GOT3 (cell line): Measurements from ENCODE around the gene LARGE1.

Experiments used
- DNase-seq: peaks from one replicate; lab custom pipeline; 2025; ENCODE audit warnings: mixed read lengths; lab: John Stamatoyannopoulos, UW

Gene LARGE1

DNA sequence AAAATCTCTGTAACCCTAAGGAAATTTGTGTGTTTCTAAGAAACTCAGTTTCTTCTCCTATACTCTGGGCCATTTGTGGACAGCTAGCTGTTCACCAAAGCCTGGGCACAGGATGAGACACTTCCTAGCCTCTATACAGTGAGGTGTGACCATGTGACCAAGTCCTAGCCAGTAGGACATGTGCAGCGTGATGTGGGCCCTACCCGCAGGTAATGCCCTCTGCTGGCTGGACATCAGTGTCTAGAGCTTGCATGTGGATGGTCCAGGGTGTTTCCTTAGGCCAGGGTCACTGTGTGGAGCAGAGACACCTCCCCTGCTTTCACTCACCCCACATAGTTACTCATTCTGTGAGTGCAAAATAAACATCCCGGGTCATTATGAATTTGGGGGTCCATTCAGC, 100.5 kb downstream of the LARGE1 start:
- DNase-seq: no peak

DNA sequence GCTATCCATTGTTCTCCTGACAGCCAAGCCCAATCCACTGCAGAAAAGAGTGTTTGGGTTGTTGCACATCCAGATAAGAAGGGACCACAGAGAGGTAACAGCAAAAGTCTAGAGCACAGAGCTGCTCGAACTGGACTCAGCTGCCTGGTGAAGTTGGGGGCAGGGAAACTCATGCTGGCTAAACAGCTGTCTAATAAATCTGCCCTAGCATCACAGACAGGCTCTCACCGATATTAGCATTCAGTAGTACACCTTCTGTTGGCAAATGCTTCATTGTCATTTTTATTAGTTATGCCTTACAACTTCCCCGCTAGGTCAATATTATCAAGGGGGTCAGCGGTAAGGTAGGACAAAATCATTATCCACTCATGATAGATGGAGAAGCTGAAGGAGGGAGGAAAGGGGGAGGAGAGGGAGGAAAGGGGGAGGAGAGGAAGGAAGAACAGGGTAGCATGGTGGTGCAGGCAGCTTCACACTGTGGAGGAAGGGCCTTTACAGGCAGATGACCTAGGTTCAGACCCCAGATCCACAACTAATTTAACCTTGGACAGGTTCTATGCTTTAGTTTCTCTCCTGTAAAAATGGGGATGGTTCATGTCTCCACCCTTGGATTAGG, 102.7 kb downstream of the LARGE1 start:
- no peak for DNase-seq

DNA sequence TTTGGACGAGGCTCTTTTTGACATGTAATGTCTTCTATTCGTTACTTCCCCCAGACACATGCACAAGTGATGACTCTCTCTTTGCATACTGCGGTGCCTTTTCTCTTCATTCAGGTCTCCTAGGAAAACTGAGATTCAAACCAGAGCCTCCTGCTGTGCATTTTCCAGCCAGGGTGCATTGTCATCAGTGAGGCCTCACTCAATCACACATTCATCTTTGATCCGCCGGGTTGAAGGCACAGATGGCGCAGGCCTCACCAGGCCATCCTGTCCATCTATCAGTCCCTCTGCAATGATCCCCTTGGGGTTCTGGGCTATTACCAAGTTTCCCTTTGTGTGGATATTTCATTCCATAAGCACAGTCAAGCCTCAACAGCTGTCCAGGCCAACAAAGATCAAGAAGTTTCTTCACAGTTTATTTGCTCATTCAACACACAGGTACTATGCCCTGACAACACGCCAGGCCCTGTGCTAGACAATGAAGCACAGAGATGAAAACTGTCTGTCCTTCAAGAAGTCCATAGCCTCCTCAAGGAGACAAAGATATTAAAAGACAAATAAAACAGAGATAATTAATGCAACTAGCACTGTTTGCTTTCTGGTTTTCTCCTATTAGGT, 107.8 kb downstream of the LARGE1 start:
- no peak for DNase-seq

DNA sequence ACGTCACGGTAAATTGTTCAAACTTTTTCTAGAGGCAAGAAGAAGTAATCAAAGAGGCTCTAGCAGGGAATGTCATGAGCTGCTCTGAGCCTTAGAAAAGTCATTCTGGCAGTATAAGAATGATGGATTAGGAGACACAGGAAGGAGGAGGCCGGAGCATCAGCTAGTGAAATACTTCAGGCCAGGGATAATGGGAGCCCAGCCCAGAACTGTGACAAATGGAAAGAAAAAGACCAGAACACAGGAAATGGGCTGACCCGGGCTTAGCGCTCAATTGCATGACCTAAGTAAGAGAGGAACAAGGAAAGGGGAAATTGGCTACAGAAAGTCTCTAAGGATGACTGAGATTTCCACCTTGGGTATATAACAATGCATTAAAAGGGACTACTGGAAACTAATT, 108.6 kb downstream of the LARGE1 start:
- no peak for DNase-seq

DNA sequence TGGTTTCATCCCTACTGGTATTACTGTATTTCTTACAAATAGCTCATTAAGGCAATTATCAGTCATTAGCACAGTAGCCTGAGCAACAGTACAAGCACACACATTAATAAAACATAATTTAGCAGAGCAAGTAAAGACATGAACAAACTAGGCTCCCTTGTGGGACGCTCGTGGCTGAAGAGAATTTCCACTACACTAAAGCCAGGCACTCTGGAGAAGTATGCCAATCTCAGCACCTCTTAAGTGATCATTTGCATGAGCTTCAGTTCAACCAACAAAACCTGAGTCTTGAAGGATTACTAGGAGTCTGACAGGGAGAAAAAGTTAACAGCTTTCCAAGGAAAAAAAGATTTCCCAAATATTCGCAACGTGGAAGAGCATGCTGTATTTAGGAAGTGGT, 109.1 kb downstream of the LARGE1 start:
- DNase-seq: no peak

DNA sequence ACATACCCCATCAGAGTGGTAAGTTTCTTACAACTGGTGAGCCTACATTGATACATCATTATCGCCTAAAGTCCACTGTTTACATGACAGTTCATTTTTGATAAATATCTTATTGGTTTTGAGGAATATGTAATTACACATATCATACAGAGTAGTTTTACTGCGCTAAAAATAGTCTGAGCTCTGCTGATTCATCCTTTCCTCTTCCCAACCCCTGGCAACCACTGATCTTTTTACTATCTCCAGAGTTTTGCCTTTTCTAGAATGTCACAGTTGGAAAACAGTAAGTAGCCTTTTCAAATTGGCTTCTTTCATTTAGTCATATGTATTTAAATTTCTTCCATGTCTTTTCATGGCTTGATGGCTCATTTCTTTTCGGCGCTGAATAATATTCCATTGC, 112.8 kb downstream of the LARGE1 start:
- no peak for DNase-seq

DNA sequence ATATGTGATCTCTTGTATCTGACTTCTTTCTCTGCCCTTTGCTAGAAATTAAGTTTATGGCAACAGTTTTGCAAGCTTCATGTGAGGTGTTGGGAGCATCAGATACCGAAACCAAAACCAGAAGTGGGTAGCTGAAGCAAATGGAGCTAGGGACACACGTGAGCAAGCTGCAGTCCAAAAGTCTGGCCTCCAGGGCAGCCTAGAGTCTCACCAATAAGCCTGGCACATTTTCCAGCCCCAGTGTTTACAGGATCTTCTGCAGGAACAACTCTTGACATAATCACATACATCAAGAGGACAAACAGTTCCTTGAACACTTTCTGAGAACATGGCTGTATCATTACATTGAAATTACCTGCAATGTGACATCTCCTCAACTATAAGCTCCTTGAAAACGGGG, 114.1 kb downstream of the LARGE1 start:
- no peak for DNase-seq

DNA sequence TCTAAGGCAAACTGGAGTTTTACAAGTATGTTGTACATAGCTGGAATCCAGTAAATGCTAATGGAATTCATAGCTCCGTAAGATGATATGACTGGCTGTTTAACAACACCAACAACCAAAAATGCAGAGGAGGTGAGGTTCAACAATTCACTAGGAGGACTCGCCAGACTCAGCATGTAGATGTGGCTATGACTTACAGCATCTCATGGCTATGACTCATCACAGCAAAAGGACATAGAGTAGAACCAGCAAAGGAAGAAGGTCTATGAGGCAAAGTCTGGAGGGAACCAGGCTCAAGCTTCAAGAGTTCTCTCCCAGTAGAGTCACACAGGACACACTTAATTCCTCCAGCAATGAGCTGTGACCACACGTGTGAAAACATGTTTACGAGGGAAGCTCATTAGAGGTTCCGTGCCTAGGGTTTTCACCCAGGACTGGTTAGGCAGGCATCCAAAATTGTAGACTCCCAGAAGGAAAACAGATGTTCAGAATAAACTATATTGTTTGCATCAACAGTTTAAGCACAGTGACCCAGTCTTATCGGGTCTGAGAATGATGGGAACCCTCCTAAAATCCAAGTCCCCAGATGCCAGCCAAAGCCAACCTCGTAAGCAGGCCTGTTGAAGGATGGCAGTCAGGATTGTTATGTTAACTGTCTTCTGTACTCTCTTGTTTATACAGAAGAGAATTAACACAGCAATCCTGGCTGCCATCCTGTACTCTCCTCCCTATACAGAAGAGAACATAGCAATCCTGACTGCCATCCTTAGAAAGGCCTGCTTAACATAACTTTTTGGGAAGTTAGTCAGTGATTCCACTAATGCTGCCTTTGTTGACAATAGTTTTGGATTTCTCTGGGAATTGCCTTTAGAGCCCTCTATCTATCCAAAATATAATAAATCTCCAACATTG, 116.6 kb downstream of the LARGE1 start:
- DNase-seq: no peak

DNA sequence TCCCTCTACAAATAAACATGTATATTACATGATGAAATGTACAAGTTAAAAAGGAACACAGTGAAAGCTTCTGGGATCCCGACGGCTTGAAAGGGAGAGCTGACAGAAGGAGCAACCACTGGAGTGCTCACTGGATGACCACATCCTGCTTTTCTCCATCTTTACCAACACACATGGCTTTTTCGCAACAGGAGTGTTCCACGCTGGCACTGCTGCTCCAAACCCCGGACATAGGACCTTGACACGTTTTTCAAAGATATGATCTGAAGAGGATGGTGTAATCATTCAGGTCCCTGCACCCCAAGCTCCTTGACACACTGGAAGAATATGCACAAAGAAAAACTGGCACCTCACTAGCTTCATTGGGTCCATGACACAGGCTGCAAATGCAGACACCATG, 121.9 kb downstream of the LARGE1 start:
- DNase-seq: no peak

DNA sequence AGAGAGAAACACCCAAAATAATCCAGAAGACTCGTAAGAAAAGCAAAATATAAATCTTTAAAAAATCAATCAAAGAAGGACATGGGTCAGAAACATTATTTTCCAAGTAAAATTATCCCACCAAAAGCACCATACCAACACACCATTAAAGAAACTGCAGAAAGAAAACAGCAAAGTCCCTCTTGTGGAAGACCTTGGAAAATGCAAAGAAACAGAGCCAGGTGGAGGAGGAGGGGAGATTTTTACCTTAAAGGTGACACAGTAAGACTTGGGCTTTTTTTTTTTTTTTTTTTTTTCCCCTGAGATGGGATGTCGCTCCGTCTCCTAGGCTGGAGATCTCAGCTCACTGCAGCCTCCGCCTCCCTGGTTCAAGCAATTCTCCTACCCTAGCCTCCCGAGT, 123.8 kb downstream of the LARGE1 start:
- no peak for DNase-seq

DNA sequence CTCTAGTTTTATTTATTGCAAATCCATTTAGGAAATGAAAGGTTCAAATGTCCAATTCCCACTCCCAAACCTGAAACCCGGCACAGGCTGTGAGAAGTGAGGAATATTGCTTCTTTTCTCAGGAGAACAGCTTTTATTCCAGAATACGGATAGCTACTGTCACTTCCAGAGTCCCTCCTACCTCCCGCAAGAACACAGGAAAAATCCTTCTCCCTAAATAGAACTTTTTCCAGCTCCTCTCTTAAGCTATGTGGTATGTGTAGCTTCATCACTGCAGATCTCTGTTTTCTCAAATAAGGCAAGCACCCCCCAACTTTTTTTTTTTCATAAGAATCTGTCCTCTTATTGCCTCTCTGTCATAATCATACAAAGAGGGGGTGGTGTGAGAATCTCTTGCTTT, 126.8 kb downstream of the LARGE1 start:
- DNase-seq: no peak

DNA sequence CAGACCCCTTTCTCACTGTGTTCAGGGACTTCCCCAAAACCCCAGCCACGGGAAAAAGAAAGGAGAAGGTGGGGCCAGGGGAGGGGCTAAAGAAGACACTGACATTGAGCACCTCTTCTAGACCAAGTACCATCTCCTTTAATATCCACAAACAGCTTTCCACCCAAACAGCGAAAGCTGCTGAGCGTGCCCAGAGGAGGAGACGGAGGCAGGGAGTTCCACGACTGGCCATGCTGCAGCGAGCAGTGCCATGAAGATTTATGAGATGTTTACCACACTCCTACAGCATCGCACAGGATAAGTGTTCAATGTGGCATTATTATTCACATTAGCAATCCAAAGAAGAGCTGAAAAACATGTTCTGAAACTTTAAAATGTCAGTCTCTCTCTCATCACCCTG, 127.4 kb downstream of the LARGE1 start:
- no peak for DNase-seq

DNA sequence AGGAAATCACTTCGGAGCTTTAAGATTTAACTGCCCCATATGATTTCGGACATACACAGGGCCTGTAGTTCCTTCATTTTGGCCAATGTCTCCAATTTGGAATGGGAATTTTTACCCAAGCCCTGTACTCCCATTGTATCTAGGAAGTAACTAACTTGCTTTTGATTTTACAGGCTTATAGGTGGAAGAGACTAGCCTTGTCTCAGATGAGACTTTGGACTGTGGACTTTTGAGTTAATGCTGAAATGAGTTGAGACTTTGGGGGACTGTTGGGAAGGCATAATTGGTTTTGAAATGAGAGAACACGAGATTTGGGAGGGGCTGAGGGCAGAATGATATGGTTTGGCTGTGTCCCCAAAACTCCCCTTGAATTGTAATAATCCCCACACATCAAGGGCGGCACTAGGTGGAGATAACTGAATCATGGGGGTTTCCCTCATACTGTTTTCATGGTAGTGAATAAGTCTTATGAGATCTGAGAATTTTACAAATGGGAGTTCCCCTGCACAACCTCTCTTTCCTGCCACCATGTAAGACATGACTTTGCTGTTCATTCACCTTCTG, 130.5 kb downstream of the LARGE1 start:
- DNase-seq: no peak

DNA sequence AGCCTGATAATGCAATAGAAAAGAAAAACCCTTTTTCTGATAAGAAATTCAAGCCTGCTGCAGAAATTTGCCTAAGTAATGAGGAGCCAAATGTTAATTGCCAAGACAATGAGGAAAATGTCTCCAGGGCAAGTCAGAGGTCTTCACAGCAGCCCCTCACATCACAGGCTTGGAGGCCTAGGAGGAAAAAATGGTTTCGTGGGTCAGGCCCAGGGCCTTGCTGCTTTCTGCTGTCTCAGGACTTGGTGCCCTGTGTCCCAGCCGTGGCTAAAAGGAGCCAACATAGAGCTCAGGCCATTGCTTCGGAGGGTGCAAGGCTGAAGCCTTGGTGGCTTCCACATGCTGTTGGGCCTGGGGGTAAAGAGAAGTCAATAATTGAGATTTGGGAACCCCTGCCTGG, 131.3 kb downstream of the LARGE1 start:
- no peak for DNase-seq

DNA sequence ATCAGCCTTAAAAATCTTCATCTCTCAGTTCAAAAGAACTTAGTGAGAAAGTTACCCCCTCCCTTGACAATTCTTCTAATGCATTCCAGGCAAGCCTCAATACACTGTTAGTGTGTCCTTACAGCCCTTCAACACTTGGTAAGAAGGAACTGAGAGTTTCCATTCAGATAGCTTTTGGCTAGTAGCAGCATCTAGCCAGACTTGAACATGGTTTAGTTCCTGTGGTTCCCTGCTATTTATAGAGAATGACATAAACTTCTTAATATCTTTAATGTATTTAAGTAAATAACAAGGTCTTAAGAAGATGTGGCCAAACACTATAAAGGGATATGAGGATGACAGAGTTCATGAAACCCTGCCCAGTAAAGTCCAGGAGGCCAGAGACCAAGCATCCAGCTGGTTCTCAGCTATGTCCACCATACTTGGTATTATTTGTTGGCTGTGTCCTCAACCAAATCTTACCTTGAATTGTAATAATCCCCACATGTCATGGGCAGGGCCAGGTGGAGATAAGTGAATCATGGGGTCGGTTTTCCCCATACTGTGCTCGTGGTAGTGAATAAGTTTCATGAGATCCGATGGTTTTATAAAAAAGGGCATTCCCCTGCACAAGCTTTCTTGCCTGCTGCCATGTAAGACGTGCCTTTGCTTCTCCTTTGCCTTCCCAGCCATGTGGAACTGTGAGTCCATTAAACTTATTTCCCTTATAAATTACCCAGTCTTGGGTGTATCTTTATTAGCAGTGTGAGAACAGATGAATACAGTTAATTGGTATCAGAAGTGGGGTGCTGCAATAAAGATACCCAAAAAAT, 132.4 kb downstream of the LARGE1 start:
- DNase-seq: no peak

DNA sequence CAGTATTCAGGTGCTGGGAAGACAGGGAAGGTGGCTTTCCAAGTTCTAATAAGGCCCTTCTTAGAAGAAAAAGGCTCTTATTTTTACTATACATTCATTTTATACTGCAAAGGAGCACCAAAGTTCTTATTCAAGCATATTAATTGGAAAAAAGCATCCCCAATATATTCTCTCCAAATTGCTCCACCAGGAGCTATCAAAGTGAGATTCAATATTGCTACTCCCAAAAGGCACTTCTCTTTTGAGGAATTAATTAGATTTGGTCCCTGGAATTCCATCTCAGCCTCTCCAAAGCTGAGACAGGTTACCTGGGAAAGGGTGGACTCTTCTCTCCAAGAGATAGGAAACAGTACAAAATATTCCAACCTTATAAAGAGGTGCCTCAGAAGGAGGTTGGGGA, 134.1 kb downstream of the LARGE1 start:
- no peak for DNase-seq

DNA sequence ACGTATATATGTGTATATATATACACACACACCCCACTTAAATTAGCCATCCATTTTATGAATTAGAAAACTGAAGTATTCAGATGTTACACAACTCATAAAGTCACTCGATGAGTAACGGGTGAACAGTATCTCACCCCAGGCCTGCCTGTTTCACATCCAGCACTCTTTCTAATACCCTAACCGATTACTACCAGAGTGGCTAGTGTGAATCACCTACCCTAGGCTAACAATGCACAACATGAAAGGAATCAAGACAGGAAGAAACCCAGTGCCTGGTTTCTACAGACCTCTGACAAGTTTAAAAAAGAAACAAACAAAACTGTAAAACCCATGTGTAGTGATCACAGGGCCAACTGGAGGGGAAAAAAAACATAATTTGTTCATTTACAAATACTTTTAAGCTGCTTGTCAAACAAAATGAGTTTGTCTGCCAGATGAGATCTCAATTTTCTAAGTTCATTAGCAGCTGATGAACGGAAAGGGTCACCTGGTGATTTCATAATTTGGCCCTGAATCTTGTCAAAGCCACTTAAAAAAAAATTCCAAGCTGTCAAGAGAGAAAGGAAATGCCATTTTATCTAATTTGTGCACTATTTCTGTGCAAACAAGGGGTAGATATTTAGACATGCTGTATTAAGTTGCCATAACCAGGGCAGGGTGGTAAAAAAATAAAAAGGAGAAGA, 134.8 kb downstream of the LARGE1 start:
- no peak for DNase-seq

DNA sequence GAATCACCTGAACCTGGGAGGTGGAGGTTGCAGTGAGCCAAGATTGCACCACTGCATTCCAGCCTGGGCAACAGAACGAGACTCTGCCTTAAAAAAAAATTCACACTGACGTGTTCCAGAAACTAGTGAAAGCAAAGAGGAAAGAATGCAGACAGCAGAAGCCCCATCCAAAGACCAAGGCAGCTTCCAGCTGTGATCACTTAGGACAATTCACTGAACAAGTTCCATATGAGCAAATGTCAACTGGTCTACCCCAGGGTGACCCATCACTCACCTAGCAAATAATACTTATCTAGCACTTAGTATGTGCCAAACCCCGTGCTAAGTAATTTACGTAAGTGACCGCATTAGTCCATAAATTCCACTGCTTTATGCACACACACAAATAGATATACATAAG, 138.9 kb downstream of the LARGE1 start:
- DNase-seq: no peak

DNA sequence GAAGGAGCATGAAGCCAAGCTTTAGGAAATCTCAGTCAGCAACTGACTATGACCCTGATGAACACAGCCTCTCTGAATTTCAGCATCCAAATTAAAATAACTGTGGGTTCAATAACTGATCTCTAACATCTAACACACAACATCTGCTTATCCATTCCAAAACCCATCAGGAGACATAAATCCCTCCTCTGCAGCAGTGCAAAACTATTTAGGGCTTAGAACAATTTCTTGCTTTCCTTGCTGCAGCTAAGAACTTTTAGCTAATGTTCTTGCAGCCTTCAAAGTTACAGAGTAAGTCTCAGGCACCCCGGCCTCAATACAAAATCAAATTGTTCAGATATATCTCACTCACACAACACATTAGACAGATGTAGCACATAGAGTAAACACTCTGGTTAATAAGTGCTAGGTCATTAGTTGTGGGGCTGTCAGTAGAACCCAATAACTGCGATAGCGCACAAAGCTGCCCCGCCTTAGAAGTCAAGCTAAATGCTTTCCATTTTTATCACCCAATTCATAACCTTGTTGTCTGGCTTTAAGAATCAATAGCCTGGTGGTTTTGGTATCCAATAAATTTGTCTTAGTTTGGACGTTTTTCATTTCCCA, 139.6 kb downstream of the LARGE1 start:
- DNase-seq: no peak

DNA sequence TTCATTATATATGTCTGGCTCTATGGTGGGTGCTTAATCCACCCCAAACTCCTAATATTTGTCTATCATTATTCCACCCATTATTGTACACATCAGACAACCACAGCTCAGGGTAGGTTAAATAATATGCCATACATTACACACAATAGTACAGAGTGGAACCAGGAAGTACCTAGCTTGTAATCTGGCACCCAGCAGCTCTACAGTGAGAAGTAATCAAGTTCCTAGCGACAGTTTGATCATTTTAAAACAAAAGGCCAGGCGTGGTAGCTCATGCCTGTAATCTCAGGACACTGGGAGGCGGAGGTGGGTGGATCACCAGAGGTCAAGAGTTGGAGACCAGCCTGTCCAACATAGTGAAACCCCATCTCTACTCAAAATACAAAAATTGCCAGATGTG, 141.0 kb downstream of the LARGE1 start:
- no peak for DNase-seq

DNA sequence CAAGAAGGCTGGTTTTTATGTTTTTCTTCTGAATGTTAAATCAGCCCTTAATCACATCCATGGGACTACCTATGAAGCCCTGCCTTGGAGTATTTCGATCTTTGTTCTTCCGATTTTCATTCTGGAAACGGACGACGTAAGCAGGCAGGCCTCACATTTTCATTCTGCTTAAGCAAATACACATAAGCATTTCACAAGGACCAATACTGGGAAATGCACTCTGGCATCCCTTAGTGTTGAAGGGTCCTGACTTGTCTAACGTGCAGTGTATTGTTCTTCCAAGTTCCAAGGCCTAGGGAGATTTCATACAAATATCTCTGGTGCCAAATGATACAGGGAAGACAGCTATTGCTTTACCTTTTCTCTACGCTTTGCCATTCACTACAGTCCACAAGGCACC, 143.8 kb downstream of the LARGE1 start:
- DNase-seq: no peak
